GM12878 (cell line): Measurements from ENCODE around the gene EPHB1.

Experiments
- BACH1 ChIP-seq: fragments of 450-650 bp; IDR thresholded peaks from 2 replicates; pipeline ENCODE4 v1.6.1; 2017; ENCODE audit warnings: mild to moderate bottlenecking, borderline replicate concordance
- CBFB ChIP-seq: IDR thresholded peaks from 2 replicates; pipeline ENCODE4 v1.6.1; 2016; ENCODE audit warnings: antibody characterized with exemption, low read depth
- CHD4 ChIP-seq: fragments of 200-600 bp; sonication (generic); IDR thresholded peaks from 2 replicates; pipeline ENCODE4 v1.6.1; 2016; ENCODE audit warnings: mild to moderate bottlenecking
- JUNB ChIP-seq: IDR thresholded peaks from 2 replicates; pipeline ENCODE4 v1.6.1; 2016; ENCODE audit warnings: antibody characterized with exemption, mild to moderate bottlenecking
- MYC ChIP-seq: IDR thresholded peaks from 2 replicates; pipeline ENCODE4 v1.6.1; 2011; ENCODE audit warnings: mild to moderate bottlenecking, low read length, moderate library complexity, inconsistent platforms; ENCODE audit not compliant: insufficient read depth, insufficient replicate concordance, insufficient read length, severe bottlenecking
- NFYB ChIP-seq: IDR thresholded peaks from 2 replicates; pipeline ENCODE4 v1.6.1; 2011; ENCODE audit warnings: low read depth, mild to moderate bottlenecking, low read length, improper control_type of control experiment, moderate library complexity; ENCODE audit not compliant: insufficient read depth
- NR2F1 ChIP-seq: fragments of 450-650 bp; conservative IDR thresholded peaks from 2 replicates; pipeline ENCODE4 v1.6.1; 2017; ENCODE audit warnings: mild to moderate bottlenecking
- POLR2A ChIP-seq: IDR thresholded peaks from 2 replicates; pipeline ENCODE4 v1.6.1; 2011; ENCODE audit warnings: low read depth, mild to moderate bottlenecking, low read length
- POLR2AphosphoS5 ChIP-seq: IDR thresholded peaks from 2 replicates; pipeline ENCODE4 v1.6.1; 2011; ENCODE audit warnings: mild to moderate bottlenecking, low read length, inconsistent platforms
- RCOR1 ChIP-seq: conservative IDR thresholded peaks from 2 replicates; pipeline ENCODE4 v1.6.1; 2012; ENCODE audit warnings: low read depth, low read length, improper control_type of control experiment
- SIN3A ChIP-seq: IDR thresholded peaks from 2 replicates; pipeline ENCODE4 v1.6.1; 2012; ENCODE audit warnings: low read depth, low read length, improper control_type of control experiment
- SIX5 ChIP-seq: IDR thresholded peaks from 2 replicates; pipeline ENCODE4 v1.6.1; 2011; ENCODE audit warnings: mild to moderate bottlenecking, low read depth, low read length, moderate library complexity; ENCODE audit not compliant: severe bottlenecking
- ZNF274 ChIP-seq: IDR thresholded peaks from one replicate; pipeline ENCODE4 v1.8.0; 2011; ENCODE audit not compliant: insufficient read length, insufficient read depth
- TF ChIP-seq, protein P1 (sequence below), 3 experiments: IDR thresholded peaks in 2 of 3; conservative IDR thresholded peaks in 1 of 3; 2 replicates each; pipeline ENCODE4 v1.5.1; 2011; ENCODE audit warnings: low read depth in 3 of 3, low read length in 3 of 3, mild to moderate bottlenecking in 3 of 3, control low read depth in 2 of 3, moderate library complexity in 2 of 3, inconsistent platforms in 1 of 3, mixed read lengths in 1 of 3; ENCODE audit not compliant: control insufficient read depth in 2 of 3, insufficient read depth in 1 of 3; ENCODE audit errors: extremely low read depth in 1 of 3

GRCh38 chr3:135249186-135249585 lies 454.1 kb downstream of the EPHB1 start:
- TF ChIP-seq JUNB (no peak), POLR2A (no peak), POLR2AphosphoS5 (no peak), RCOR1 (no peak), NFYB (no peak), ZNF274 (no peak), SIX5 (no peak), BACH1 (no peak), SIN3A (no peak), CHD4 (no peak), NR2F1 (no peak), MYC (no peak), CBFB (no peak)
- TF ChIP-seq, protein P1, sequence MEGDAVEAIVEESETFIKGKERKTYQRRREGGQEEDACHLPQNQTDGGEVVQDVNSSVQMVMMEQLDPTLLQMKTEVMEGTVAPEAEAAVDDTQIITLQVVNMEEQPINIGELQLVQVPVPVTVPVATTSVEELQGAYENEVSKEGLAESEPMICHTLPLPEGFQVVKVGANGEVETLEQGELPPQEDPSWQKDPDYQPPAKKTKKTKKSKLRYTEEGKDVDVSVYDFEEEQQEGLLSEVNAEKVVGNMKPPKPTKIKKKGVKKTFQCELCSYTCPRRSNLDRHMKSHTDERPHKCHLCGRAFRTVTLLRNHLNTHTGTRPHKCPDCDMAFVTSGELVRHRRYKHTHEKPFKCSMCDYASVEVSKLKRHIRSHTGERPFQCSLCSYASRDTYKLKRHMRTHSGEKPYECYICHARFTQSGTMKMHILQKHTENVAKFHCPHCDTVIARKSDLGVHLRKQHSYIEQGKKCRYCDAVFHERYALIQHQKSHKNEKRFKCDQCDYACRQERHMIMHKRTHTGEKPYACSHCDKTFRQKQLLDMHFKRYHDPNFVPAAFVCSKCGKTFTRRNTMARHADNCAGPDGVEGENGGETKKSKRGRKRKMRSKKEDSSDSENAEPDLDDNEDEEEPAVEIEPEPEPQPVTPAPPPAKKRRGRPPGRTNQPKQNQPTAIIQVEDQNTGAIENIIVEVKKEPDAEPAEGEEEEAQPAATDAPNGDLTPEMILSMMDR (IDR thresholded peaks at IDR 0.05 in 2 of 3, conservative IDR thresholded peaks at IDR 0.05 in 1 of 3; ENCODE audit: control insufficient read depth in 2 of 3, extremely low read depth in 1 of 3, insufficient read depth in 1 of 3, low read depth in 3 of 3, low read length in 3 of 3), result no peak
